ENCODE data around the gene TTLL4.
A peak's percentile ranks its signal among the peaks of the same experiment; 100 is the strongest.

Gene TTLL4

GRCh38 chr2:218691234-218691633 lies 19.4 kb upstream of the TTLL4 start:
- no peaks in the 10 kb centered on the region for H3K9me3 Mint-ChIP-seq
- no peak for DNase-seq (ENCODE audit: low spot score in 2 of 2)
- H3K36me3 Mint-ChIP-seq (ENCODE audit: insufficient read depth), result peaks cover 6% of the 10 kb centered on the region
- no peak for ATAC-seq (replicated peaks; ENCODE audit: extremely low read depth, poor library complexity, severe bottlenecking)
- H3K27ac Mint-ChIP-seq (ENCODE audit: low read depth), result no peak overlapping the region
- H3K27me3 Mint-ChIP-seq, result no peaks in the 10 kb centered on the region
- H3K4me3 Mint-ChIP-seq, result no peak overlapping the region
- H3K4me1 Mint-ChIP-seq, result no peaks in the 10 kb centered on the region

DNA sequence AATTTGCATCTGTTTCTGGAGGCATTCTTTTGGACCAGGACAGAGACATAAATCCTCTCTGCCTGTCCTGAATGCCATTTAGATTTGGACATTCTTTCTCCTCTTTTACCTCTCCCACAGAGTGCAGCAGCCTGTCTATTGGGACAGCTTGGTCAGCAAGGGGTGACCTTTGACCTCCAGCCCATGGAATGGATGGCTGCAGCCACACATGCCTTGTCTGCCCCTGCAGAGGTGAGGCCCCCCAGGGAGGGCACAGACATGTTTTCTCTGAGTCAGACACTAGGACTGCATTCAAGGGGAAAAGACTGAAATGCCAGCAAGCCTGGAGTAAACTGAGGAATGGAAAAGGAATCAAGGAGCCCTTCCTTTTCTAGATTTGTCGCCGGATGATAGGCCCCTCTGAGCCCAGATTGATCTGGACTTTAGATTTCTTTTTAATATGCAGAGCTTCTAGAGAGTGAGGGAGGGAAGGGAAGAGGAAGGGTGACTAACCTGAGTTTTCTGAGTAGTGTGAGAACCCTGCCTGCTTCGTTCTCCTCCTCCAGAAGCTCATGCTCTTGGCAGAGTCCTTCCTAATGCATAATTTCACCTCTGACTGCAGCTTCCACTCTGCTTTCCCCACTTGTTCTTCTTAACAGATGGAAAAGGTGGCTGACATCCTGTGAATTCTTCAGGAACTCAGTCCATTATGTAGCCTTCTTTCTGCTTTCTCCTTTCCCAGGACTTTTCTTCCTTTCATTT lies 16.1 kb upstream of the TTLL4 start:
- Mint-ChIP-seq H3K9me3 (no peaks in the 10 kb centered on the region), H3K4me1 (no peaks in the 10 kb centered on the region), H3K27me3 (no peaks in the 10 kb centered on the region), H3K4me3 (no peak overlapping the region), H3K27ac (ENCODE audit: low read depth) (no peak overlapping the region), H3K36me3 (ENCODE audit: insufficient read depth) (peaks cover 7% of the 10 kb centered on the region)
- DNase-seq (ENCODE audit: low spot score in 2 of 2) (no peak), ATAC-seq (replicated peaks; ENCODE audit: extremely low read depth, poor library complexity, severe bottlenecking) (no peak)

- peaks cover 1% of the 10 kb centered on the region for H3K36me3 Mint-ChIP-seq (ENCODE audit: insufficient read depth)
- H3K9me3 Mint-ChIP-seq, result no peaks in the 10 kb centered on the region
- H3K27me3 Mint-ChIP-seq, result no peaks in the 10 kb centered on the region
- H3K4me3 Mint-ChIP-seq, result no peak overlapping the region
- H3K4me1 Mint-ChIP-seq, result no peaks in the 10 kb centered on the region
- no peak for ATAC-seq (replicated peaks; ENCODE audit: extremely low read depth, poor library complexity, severe bottlenecking)
- H3K27ac Mint-ChIP-seq (ENCODE audit: low read depth), result no peak overlapping the region
- DNase-seq (ENCODE audit: low spot score in 2 of 2), result no peak
These were observed 11.8 kb upstream of the TTLL4 start for GRCh38 chr2:218698885-218699284.

GRCh38 chr2:218701806-218702205 lies 8.8 kb upstream of the TTLL4 start:
- no peaks in the 10 kb centered on the region for H3K36me3 Mint-ChIP-seq (ENCODE audit: insufficient read depth)
- H3K27ac Mint-ChIP-seq (ENCODE audit: low read depth), result no peak overlapping the region

DNA sequence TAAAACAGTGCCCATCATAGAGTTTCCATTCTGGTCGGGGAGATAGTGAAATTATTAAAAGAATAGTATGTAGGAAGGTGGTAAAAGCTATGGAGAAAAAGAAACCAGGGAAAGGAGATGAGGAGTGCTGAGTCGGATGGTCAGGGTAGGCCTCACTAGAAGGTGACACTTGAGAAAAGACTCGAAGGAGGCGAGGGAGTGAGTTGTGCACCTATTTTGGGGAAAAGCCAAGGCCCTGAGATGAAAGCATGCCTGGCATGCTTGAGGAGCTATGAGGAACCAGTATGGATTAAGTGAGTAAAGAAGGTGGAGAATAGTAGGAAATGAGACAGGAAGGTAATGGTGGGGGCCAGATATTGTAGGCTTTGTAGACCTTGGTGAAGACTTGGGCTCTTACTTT lies 7.3 kb upstream of the TTLL4 start:
- H3K9me3 Mint-ChIP-seq, result no peaks in the 10 kb centered on the region
- no peaks in the 10 kb centered on the region for H3K4me1 Mint-ChIP-seq
- ATAC-seq (replicated peaks; ENCODE audit: extremely low read depth, poor library complexity, severe bottlenecking) (no peak), DNase-seq (ENCODE audit: low spot score in 2 of 2) (no peak)
- no peaks in the 10 kb centered on the region for H3K27me3 Mint-ChIP-seq
- H3K36me3 Mint-ChIP-seq (ENCODE audit: insufficient read depth), result no peaks in the 10 kb centered on the region
- no peak overlapping the region for H3K4me3 Mint-ChIP-seq
- no peak overlapping the region for H3K27ac Mint-ChIP-seq (ENCODE audit: low read depth)

More at GRCh38 chr2:218701806-218702205, 8.8 kb upstream of the TTLL4 start:
- Mint-ChIP-seq H3K4me3 (no peak overlapping the region), H3K27me3 (no peaks in the 10 kb centered on the region), H3K9me3 (no peaks in the 10 kb centered on the region), H3K4me1 (no peaks in the 10 kb centered on the region)
- DNase-seq (ENCODE audit: low spot score in 2 of 2) (no peak), ATAC-seq (replicated peaks; ENCODE audit: extremely low read depth, poor library complexity, severe bottlenecking) (no peak)

- no peak overlapping the region for H3K27ac Mint-ChIP-seq (ENCODE audit: low read depth)
- peaks cover 7% of the 10 kb centered on the region for H3K36me3 Mint-ChIP-seq (ENCODE audit: insufficient read depth)
- ATAC-seq (replicated peaks; ENCODE audit: extremely low read depth, poor library complexity, severe bottlenecking) (no peak), DNase-seq (ENCODE audit: low spot score in 2 of 2) (no peak)
- H3K9me3 Mint-ChIP-seq, result no peaks in the 10 kb centered on the region
- no peak overlapping the region for H3K4me3 Mint-ChIP-seq
- H3K4me1 Mint-ChIP-seq, result peaks cover 13% of the 10 kb centered on the region
- H3K27me3 Mint-ChIP-seq, result no peaks in the 10 kb centered on the region
These were observed 2.5 kb upstream of the TTLL4 start for GRCh38 chr2:218708086-218708485.

DNA sequence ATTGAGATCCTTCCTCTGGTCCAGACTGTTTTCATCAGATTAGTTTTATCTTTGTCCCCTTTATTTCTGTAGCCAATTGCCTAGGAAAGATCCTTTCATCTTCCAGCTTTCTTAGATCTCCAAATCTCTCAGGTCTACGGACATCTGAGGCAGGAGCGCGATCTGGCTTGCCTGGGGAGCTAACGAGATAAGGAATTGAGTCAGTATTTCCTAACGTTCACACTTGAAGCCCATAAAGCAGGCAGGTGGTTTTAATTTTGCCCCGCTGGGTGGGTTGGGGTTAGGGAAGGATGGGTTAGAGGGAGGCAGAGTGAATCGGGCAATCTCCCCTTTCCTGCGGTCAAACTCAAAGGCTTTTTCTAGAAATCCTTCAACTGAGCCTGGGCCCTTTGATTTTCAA lies 727 bp upstream of the TTLL4 start:
- Mint-ChIP-seq H3K9me3 (no peaks in the 10 kb centered on the region), H3K4me3 (peak overlapping the region; percentile 88), H3K4me1 (peaks cover 20% of the 10 kb centered on the region), H3K36me3 (ENCODE audit: insufficient read depth) (peaks cover 7% of the 10 kb centered on the region), H3K27me3 (no peaks in the 10 kb centered on the region), H3K27ac (ENCODE audit: low read depth) (no peak overlapping the region)
- DNase-seq (ENCODE audit: low spot score in 2 of 2), result no peak
- ATAC-seq (replicated peaks; ENCODE audit: extremely low read depth, poor library complexity, severe bottlenecking), result no peak

- no peaks in the 10 kb centered on the region for H3K9me3 Mint-ChIP-seq
- H3K27me3 Mint-ChIP-seq, result no peaks in the 10 kb centered on the region
- DNase-seq (ENCODE audit: low spot score in 2 of 2), result no peak
- H3K27ac Mint-ChIP-seq (ENCODE audit: low read depth), result peak overlapping the region; percentile 95
- peaks cover 7% of the 10 kb centered on the region for H3K36me3 Mint-ChIP-seq (ENCODE audit: insufficient read depth)
- peak overlapping the region; percentile 88 for H3K4me3 Mint-ChIP-seq
- H3K4me1 Mint-ChIP-seq, result peaks cover 20% of the 10 kb centered on the region
- no peak for ATAC-seq (replicated peaks; ENCODE audit: extremely low read depth, poor library complexity, severe bottlenecking)
These were observed 325 bp upstream of the TTLL4 start for GRCh38 chr2:218710334-218710686.

GRCh38 chr2:218711550-218711929 lies 905 bp downstream of the TTLL4 start:
- ATAC-seq (replicated peaks; ENCODE audit: extremely low read depth, poor library complexity, severe bottlenecking) (no peak), DNase-seq (ENCODE audit: low spot score in 2 of 2) (no peak)
- Mint-ChIP-seq H3K9me3 (no peaks in the 10 kb centered on the region), H3K4me3 (peak overlapping the region; percentile 88), H3K4me1 (peaks cover 20% of the 10 kb centered on the region), H3K27me3 (no peaks in the 10 kb centered on the region), H3K36me3 (ENCODE audit: insufficient read depth) (peaks cover 10% of the 10 kb centered on the region), H3K27ac (ENCODE audit: low read depth) (peak overlapping the region; percentile 95)

- no peaks in the 10 kb centered on the region for H3K27me3 Mint-ChIP-seq
- no peak overlapping the region for H3K27ac Mint-ChIP-seq (ENCODE audit: low read depth)
- H3K36me3 Mint-ChIP-seq (ENCODE audit: insufficient read depth), result peaks cover 13% of the 10 kb centered on the region
- H3K9me3 Mint-ChIP-seq, result no peaks in the 10 kb centered on the region
- no peak for ATAC-seq (replicated peaks; ENCODE audit: extremely low read depth, poor library complexity, severe bottlenecking)
- H3K4me3 Mint-ChIP-seq, result no peak overlapping the region
- no peak for DNase-seq (ENCODE audit: low spot score in 2 of 2)
- H3K4me1 Mint-ChIP-seq, result peaks cover 20% of the 10 kb centered on the region
These were observed 3.3 kb downstream of the TTLL4 start for GRCh38 chr2:218713922-218714321.

GRCh38 chr2:218716070-218716469 lies 5.4 kb downstream of the TTLL4 start:
- DNase-seq (ENCODE audit: low spot score in 2 of 2) (no peak), ATAC-seq (replicated peaks; ENCODE audit: extremely low read depth, poor library complexity, severe bottlenecking) (no peak)
- H3K27ac Mint-ChIP-seq (ENCODE audit: low read depth), result no peak overlapping the region
- peaks cover 7% of the 10 kb centered on the region for H3K36me3 Mint-ChIP-seq (ENCODE audit: insufficient read depth)
- H3K9me3 Mint-ChIP-seq, result no peaks in the 10 kb centered on the region
- no peaks in the 10 kb centered on the region for H3K27me3 Mint-ChIP-seq
- peaks cover 25% of the 10 kb centered on the region for H3K4me1 Mint-ChIP-seq
- H3K4me3 Mint-ChIP-seq, result no peak overlapping the region

DNA sequence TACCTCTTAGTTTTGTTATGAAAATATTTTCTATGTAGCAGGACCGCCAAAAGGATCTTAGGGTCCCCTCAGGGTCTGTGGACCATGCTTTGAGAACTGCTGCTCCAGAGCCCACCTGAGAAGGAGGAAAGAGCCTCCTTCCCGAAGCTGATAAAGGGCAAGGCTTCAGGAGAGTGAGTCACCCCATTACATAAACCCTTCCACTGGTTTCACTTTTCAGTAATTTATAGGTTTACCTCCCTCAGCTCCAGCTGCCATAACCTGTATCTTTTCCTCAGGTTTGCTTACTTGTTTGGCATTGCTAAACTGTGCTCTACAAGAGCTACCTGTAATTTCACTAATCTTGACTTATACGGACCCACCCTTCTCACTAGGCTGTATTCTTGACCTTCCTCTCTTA lies 6.6 kb downstream of the TTLL4 start:
- Mint-ChIP-seq H3K36me3 (ENCODE audit: insufficient read depth) (peaks cover 6% of the 10 kb centered on the region), H3K4me1 (peaks cover 14% of the 10 kb centered on the region), H3K27ac (ENCODE audit: low read depth) (no peak overlapping the region), H3K9me3 (no peaks in the 10 kb centered on the region), H3K4me3 (no peak overlapping the region), H3K27me3 (no peaks in the 10 kb centered on the region)
- no peak for ATAC-seq (replicated peaks; ENCODE audit: extremely low read depth, poor library complexity, severe bottlenecking)
- DNase-seq (ENCODE audit: low spot score in 2 of 2), result no peak

GRCh38 chr2:218718058-218718457 lies 7.4 kb downstream of the TTLL4 start:
- Mint-ChIP-seq H3K36me3 (ENCODE audit: insufficient read depth) (peaks cover 6% of the 10 kb centered on the region), H3K9me3 (no peaks in the 10 kb centered on the region), H3K4me3 (no peak overlapping the region), H3K4me1 (peaks cover 20% of the 10 kb centered on the region), H3K27ac (ENCODE audit: low read depth) (no peak overlapping the region), H3K27me3 (no peaks in the 10 kb centered on the region)
- ATAC-seq (replicated peaks; ENCODE audit: extremely low read depth, poor library complexity, severe bottlenecking) (no peak), DNase-seq (ENCODE audit: low spot score in 2 of 2) (no peak)

Measured in central memory CD8-positive, alpha-beta T cell (primary cell).